GM18868 (cell line): ENCODE measurements around the gene STKLD1.
A peak's percentile ranks its signal among the peaks of the same experiment; 100 is the strongest.
"Not testable (repeated sequence)": the region's sequence is repeated elsewhere in the genome, so short reads cannot be mapped to it uniquely, and the experiment has no call there.

Experiments
- ATAC-seq: cut with Tn5 transposase; IDR thresholded peaks from one replicate; pipeline ENCODE4 v1.9.1; 2021; ENCODE audit warnings: mild to moderate bottlenecking, moderate library complexity; ENCODE audit not compliant: unreplicated experiment

The STKLD1 gene

DNA sequence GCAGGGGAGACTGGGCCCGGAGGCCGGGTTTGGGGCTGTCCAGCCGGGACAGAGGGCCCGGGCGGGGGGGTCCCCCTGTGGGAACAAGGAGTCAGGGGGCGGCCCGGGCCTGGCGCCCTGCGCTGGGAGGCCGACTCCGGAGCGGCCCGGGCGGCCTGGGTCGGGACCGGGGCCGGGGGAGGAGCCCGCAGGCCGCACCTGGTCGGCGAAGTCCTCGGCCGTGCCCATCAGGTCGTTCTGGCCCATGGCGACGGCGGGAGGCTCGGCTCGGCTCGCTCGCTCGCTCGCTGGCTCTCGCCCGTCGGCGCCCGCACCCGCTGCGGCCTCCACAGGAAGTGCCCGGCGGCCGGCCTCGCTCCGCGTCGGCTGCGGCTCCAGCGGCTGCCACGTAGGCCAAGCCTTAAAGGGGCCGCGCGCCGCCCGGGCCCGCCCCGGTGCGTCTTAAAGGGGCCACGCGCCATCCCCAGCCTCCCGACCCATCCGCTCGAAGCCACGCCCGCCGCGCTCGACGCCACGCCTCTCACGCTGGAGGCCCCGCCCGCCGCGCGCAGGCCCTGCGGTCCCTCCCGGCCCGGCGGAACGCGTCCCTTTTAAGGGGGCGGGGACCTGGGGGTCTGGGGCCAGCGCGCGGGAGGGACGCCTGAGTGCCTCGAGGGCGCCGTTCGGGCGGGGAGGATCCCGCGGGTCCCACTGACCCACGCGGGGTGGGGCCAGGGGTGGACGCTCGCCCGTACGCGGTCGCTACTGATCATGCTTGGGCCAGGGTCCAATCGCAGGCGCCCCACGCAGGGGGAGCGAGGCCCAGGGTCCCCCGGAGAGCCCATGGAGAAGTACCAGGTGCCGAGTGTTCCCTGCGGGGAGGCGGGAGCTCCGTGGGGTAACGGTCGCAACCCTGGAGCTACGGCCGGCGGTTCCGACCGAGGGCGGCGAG lies at the start of gene STKLD1, which contains the start of gene SURF4:
TSS of gene STKLD1 (plus strand) at position 643 of the 931 bp plus-strand sequence. CDS start at position 751, 108 bp downstream.
TSS of gene SURF4 (minus strand) at position 337 of the 931 bp plus-strand sequence. CDS start at position 246, 91 bp downstream.
- peak; percentile 88 for ATAC-seq

DNA sequence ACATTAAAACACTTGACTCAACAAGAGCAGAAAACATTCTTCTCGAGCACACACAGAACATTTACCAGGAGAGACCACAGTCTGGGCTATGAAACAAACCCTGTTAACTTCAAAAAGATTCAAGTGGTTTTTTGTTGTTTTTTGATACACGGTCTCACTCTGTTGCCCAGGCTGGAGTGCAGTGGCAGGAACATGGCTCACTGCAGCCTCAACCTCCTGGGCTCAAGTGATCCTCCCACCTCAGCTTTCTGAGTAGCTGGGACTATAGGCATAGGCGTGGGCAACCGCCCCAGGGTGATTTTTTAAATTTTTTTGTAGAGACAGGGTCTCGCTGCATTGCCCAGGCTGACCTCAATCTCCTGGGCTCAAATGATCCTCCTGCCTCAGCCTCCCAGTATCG lies 49.1 kb upstream of the STKLD1 start:
- ATAC-seq = not testable (repeated sequence)

DNA sequence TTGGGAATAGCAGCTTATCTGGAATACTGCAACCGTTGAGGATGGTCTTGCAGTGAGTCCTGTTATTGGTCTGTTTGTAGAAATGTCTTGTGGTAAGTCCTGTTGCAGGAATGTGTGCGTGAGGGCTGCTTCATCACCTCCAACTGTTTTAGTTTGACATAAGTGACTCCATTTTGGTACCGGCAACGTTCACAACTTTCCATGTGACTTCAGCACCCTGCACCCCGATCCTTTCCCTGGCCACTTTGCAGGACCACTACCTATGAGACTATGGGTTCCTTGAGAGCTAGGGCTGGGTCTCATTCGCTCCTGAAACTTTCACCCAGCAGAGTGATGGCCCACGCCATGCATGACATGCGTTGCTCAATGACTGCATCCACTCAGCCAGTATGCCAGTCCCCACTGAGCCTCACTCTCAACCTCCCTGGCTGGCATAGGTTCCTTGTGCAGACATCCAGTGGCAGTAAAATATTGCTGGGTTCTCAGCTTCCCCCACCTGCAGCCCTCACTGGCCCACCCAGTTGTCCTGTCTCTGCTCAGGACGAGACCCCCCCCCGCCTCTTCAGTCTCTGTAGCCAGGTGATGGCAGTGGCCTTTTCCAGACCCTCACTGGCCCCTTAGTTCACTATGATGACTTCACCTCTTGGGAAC lies 48.2 kb upstream of the STKLD1 start:
- ATAC-seq = no peak

DNA sequence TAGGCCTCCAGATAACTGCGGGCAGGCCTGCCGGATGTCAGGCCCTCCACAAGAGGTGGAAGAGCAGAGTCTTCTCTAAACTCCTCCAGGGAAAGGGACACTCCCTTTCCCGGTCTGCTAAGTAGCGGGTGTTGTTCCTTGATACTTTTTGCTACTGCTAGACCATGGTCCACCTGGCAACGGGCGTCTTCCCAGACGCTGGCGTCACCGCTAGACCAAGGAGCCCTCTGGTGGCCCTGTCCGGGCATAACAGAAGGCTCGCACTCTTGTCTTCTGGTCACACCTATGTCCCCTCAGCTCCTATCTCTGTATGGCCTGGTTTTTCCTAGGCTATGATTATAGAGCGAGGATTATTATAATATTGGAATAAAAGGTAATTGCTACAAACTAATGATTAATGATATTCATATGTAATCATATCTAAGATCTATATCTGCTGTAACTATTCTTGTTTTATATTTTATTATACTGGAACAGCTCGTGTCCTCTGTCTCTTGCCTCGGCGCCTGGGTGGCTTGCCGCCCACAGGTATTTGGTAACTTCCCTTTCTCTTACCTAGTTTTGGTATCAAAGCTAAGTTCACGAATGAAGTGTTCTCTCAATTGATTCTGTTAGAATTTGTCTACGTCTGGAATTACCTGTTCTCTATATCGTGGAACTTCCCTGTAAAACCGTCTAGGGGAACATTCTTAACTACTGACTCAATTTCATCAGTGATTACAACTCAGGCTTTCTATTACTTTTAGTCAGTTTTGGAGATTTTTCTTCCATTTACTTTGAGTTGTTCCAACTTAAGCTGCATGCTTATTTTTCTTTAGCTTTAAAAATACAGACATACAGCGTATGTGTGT lies 46.6 kb upstream of the STKLD1 start:
- ATAC-seq = not testable (repeated sequence)

DNA sequence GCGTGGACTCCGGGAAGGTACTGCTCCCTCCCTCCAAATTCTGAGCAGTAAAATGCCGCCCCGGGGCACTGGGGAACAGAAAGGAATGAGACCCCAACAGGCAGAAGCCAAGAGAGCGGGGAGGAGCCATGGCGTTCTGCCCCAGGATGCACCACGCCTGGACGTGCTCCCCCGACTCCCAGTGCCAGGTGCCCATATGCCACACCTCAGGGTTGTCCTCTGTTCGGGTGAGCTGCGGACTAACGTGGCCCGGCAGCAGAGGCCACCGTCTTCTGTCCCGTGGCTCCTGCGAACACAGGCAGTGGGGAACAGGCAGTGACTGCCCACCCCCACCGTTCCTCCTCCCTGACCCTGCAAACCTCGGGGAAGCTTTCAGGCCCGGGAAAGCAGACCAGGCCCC lies 44.9 kb upstream of the STKLD1 start:
- ATAC-seq = no peak

DNA sequence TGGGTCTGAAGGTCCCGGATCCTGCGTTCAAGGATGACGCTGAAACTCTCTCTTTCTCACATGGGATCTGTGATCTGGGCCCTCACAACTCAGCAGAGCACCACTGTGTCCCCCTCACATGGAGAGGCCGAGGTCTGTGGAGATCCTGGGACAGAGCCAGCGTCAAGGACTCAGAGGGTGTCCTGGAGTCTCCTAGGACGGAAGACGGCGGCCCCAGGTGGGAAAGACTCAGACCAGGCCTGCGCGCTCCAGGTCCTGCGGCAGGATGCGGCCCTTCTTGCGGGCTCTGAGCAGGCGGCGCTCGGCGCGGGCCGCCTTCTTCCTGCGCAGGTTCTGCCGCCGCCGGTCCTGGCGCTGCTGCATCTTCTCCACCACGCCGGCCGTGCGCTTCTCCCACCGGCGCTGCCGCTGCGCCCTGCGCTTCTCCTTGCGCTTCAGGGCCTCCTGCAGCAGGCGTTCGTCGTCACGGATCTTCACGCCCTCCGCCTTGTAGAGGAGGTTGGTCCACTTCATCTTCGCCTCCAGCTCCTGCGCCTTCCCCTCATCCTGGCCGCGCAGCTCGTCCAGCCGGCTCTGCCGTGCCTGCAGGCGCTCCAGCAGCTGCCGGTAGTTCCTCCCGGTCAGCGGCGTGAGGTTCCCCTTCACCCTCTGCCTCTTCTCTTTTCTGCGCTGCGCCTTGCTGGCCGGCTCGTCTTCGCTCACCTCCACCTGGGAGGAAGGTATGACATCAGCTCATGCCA lies 44.4 kb upstream of the STKLD1 start:
- ATAC-seq = no peak

DNA sequence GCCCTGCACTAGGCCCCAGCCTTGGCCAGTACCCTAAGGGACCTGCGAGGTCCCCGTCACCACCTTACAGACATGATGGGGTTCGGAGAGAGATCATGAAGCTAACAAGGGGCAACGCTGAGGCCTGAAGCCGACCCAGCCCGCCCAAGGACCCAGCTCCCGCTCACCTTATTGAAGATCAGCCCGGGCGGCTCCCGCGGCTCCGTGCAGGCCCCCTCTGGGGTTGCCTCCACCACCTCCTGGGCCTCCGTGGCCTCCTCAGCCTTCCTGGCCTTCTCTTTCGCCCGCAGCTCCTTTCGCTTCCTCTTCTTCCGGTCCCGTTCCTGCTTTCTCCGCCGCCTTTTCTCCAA lies 43.8 kb upstream of the STKLD1 start:
- no peak for ATAC-seq

DNA sequence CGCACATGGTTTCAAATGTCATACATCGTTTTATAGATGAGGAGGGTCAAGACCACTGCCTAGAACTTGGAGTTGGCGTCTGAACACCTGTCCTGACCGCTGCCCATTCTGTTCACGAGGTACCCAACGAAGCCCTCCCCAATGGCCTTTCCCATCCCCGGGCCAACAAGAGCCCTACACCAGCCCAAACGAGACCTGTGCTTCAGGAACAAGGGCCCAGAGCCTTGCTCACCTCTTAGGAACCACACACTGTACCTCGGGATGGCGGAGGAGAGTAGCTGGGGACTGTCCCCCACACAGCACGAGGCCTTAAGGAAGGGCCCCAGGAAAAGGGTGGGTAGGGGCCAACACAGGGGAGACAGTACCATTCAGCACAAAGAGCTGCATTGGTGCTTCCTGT lies 43.2 kb upstream of the STKLD1 start:
- no peak for ATAC-seq

DNA sequence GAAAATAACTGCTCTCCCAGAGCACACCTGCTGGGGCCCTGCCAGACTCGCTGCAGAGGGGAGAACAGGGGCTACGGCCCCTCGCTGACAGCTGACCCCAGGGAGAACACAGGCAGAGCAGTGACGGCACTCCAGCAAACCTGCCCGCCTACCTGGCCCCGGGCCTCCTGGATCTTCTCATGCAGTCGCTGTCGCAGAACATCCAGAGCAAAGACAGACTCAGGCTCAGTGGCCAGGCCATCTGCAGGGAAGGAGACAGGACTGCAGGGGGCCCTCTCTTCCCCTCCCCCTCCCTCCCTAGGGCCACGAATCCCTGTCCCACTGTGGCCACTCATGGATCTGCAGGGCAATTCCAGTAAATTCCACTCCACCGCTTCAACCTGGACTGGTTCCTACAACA lies 42.6 kb upstream of the STKLD1 start:
- no peak for ATAC-seq

DNA sequence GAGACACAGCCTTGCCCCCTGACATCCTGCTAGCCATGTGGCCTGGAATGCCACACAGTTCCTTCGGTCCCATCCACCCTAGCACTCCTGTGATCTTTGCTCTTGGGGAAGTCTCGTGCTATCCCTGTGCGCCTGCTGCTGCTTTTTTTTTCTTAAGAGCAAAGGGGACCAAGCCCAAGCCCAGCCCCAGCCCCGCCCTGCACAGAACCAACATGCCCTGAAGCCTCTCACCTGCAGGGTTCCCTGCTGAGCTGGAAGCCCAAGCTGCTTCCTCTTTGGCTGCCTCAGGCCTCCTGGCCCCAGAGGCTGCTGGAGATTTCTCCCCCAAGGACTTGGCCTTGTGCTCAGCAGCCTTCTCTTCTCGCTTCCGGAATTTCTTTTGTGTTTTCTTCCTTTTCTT lies 42.0 kb upstream of the STKLD1 start:
- ATAC-seq = no peak

DNA sequence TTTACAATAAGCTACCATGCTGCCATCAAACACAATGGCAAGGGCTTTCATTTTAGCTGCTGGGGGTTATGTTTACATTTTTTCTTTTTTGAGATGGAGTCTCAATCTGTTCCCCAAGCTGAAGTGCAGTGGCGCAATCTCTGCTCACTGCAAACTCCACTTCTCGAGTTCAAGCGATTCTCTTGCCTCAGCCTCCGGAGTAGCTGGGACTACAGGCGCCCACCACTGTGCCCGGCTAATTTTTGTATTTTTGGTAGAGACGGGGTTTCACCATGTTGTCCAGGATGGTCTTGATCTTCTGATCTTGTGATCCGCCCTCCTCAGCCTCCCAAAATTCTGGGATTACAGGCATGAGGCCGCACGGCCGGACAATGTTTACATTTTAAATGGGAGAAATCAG lies 41.3 kb upstream of the STKLD1 start:
- ATAC-seq = not testable (repeated sequence)

DNA sequence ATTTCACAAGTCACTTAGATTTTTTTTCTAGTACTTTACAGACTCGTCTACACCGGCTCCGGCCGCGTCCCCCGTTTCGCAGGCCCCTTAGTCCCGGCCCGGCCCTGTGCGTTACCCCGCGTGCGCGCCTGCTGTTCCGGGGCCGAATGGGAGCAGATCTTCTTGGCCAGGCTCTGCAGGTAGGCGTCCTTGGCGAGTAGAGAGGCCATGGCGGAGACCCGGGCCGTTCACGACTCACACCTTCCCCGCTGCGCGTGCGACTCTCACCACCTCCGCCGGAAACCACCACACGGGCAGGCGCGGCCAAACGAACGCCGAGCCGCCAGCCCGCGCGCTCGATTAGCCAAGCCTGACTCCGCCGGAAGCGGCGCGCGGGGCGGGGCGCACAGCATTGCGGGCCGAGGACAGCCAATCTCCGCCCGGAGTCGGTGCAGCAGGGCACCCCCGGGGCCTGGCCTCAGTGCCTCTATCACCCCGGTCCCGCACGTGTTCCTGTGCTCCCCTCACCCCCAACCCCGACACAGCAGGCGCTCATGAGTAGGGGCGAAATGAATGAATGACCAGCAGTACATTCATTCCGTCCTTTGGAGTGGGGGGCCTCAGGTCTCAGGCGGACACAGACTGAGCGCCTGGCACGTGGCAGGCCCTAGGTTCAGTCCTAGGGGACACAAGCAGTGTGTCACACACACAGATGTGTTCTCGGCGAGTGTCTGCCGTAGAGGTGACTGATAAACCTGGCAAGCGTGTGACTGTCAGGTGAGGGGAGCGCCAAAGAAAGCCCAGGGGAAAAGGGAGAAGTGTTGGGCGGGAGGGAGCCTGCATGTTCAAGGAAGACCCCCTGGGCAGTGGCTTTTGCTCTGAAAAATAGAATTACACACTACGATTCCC lies 40.0 kb upstream of the STKLD1 start, which contains the start of gene SURF6:
TSS of gene SURF6 (minus strand) at position 265 of the 888 bp plus-strand sequence. CDS start at position 209, 56 bp downstream.
- peak; percentile 78 for ATAC-seq

DNA sequence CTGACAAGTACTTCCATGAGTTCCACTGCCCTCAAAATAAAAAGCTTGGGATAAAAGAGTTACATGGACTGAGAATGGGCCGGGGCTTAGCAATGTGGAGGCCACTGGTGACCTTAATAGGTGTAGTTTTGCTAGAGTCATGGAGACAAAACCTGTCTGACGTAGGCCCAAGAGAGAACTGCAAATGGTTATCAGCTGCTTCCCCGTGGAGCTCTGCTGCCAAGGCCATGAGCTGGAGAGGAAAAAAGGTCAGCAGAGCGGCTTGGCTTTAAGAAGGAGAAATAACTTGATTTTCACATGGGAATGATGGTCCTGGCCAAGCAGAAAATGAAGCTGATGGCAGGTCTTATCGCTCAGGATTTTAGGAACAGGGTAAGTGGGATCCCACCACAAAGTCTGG lies 36.5 kb upstream of the STKLD1 start:
- no peak for ATAC-seq

DNA sequence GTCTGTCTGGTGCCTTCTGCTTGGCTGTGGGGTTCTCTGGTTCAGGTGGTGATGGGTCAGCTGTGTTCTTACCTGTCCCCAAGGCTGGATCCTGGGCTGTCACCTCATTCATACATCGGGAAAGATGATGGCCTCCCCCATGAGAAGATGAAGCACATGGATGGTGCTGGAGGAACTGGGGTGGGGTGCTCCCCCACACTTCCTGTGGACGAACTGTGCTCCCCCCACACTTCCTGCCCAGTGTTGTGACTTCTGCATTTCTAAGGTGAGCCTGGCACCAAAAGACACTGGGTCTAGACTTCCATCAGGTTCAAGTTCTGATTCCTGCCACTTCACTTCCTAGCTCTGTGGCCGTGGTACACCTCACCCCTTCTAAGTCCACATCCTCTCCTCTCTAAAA lies 35.9 kb upstream of the STKLD1 start:
- no peak for ATAC-seq

DNA sequence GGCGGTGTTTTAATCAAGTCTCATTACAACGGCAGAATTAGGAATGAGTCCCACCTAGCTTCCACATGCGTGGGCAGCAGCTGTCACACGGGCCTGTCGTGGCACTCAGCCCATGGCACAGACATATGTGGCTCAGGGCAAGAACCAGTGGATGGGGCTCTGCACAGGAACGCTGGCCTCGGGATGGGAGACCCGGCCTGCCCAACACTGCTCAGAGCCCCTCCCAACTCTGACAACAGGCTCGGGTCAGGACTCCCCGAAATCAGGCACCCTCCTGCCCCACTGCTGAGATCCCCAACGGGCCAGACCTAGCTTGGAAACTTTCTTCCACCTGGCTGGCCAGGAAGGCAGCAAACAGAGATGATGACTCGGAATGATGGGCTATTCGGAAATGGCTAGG lies 35.2 kb upstream of the STKLD1 start:
- no peak for ATAC-seq

DNA sequence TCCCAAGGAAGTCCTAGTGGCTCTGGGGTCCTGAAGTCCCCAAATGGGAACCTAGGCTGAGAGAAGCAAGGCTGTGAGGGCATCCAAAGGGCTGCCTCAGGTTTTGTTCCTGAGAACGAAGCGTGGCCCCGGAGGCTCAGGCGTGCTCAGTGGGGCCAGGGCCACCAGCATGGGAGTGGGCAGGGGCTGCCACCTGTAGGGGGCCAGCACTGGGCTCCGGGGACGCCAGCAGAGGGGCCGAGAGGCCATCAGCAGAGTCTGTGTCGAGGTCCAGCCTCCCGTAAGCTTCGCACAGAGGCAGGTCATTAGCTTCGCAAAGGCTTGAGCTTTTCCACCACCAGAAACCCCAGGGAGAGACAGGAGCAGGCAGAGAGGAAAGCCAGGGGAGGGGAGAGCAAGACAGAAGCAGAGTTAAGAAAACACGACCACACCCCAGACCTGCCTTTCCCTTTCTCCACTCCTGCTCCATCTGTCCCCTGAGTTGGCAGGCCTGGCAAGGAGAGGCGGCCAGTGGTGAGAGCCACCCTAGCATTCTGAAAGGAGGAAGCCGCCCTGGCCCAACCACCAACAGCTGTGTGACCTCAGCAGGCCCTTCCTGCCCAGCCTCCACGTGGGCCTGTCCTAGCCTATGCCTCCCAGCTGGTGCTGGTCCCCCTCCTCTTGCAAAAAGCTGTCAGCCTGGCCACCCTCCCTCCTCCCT lies 34.6 kb upstream of the STKLD1 start:
- no peak for ATAC-seq

DNA sequence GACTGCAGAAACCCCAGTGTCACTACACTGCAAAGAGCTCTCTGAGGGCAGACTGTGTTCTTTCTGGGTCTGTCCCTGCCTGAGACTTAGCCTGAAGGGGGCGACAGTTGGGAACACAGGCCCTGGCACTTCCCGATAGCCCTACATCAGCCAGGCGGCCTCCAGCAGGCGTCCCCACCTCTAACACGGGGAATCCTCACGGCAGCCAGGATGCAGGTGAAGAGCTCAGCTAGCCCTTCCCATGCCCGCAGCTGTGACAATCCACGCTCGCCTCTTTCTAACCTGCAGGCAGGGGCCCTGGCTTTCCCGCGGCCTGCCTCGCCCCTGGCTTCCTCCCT lies 34.1 kb upstream of the STKLD1 start:
- ATAC-seq = no peak

DNA sequence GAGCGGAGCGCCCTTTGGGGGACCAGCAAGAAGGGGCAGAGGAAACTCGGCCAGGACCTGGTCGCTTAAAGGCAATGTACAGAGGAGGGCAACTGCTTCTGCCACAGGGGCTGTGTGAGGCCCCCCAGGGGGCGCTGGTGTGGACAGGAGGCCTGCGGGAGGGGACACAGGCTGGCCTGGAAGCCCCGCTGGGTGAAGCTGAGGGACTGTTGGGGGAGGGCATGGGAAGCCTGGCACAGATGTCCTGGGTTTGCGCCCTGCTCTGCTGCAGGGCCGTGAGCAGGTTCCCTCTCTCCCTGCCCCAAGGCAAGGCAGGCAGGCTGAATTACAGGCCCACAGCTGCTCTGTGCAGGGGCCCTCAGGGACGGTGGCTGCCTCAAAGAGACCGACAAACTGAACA lies 33.6 kb upstream of the STKLD1 start:
- ATAC-seq = no peak

DNA sequence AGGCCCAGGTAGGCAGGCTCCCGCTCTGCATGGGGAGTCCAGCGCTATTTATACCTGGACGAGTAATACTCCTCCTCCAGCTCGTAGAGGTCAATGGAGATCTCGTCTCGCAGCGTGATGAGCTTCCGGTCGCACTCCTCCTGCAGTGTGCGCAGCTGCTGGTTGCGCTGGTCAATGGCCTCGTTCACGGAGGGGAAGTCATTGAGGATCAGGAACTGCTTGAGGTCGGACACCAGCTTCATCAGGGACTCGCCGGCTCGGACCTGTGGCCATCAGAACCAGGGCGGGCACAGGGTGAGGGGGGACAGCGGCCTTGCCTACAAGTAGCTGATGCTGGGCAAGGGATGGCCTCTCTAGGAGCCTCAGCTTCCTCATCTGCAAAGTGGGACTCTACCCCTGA lies 32.1 kb upstream of the STKLD1 start:
- ATAC-seq = no peak
